ENCODE results near the gene SLC25A29. TPM values are rescaled to one million over a fixed set of nuclear protein-coding genes. Genes with fewer than 3 reads are reported as not detected.
A peak's percentile ranks its signal among the peaks of the same experiment; 100 is the strongest.

The SLC25A29 gene
- total and polyA plus RNA-seq, 2 of the 4 experiments (the other 2 are of a cell fraction): 6.5 to 37.7 TPM

- TF ChIP-seq FOS (IDR thresholded peaks at IDR 0.05; ENCODE audit: low read depth, low read length): no peak
- no peak for TF ChIP-seq BHLHE40 (IDR thresholded peaks at IDR 0.05; ENCODE audit: low read depth, low read length)
- no peak for TF ChIP-seq NFE2L2 (IDR thresholded peaks at IDR 0.05; ENCODE audit: low read depth, low read length)
- peak; percentile 97 for TF ChIP-seq MAZ (IDR thresholded peaks at IDR 0.05; ENCODE audit: borderline replicate concordance, low read depth, low read length)
- TF ChIP-seq POLR2A (IDR thresholded peaks at IDR 0.05; ENCODE audit: low read depth, low read length): peak; percentile 56; the same call in 1 of the 2 replicates
These were observed at the start of gene SLC25A29 (continued) for GRCh38 chr14:100306101-100306997.

GRCh38 chr14:100350986-100351385 is 44.7 kb upstream of the SLC25A29 start:
- H2BK15ac ChIP-seq (ENCODE audit: low read depth, low read length): no peak overlapping the region
- 90% methylated on average over 2 of the region's 5 CpGs; no CpG with 5 or more reads in 1 of the 2 experiments for WGBS, 2 experiments (ENCODE audit: extremely low coverage in 2 of 2, insufficient read length in 1 of 2)
- peaks cover 6% of the 10 kb centered on the region for H4K20me1 ChIP-seq (ENCODE audit: insufficient read depth, low read length)
- H3K4me2 ChIP-seq (ENCODE audit: low read depth, low read length): no peak overlapping the region
- H3K9me3 ChIP-seq (ENCODE audit: control insufficient read depth, insufficient read depth, low read length): no peaks in the 10 kb centered on the region
- dilution Hi-C loops (cut with HindIII; ENCODE audit: low sequenced_read_pairs, unreplicated experiment) (no loop called here), intact Hi-C loops (cut with micrococcal nuclease) (no loop called here), in situ Hi-C loops (cut with MboI; ENCODE audit: low sequenced_read_pairs) (no loop called here)
- H3K27me3 ChIP-seq (ENCODE audit: control insufficient read depth, insufficient read depth, low read length): no peaks in the 10 kb centered on the region
- H2BK5ac ChIP-seq (ENCODE audit: low read depth, low read length, poor library complexity, severe bottlenecking): no peak overlapping the region
- H3K14ac ChIP-seq (replicated peaks; ENCODE audit: low read depth, low read length): no peak overlapping the region
- no peaks in the 10 kb centered on the region; the same call in 1 of the 2 replicates for H3K4me1 ChIP-seq (ENCODE audit: control insufficient read depth, insufficient read depth, low read length)
- no peak overlapping the region for H2BK20ac ChIP-seq (ENCODE audit: low read depth, low read length)
- no peak overlapping the region for H2AK9ac ChIP-seq (replicated peaks; ENCODE audit: low read depth, low read length, poor library complexity)
- no peak for TF ChIP-seq BHLHE40 (IDR thresholded peaks at IDR 0.05; ENCODE audit: low read depth, low read length)
- no peak for TF ChIP-seq NFE2L2 (IDR thresholded peaks at IDR 0.05; ENCODE audit: low read depth, low read length)
- no peak for TF ChIP-seq FOS (IDR thresholded peaks at IDR 0.05; ENCODE audit: low read depth, low read length)
- TF ChIP-seq CHD1 (IDR thresholded peaks at IDR 0.05; ENCODE audit: low read depth, low read length): no peak
- no peak for TF ChIP-seq MXI1 (IDR thresholded peaks at IDR 0.05; ENCODE audit: borderline replicate concordance, low read depth, low read length)
- TF ChIP-seq RFX5 (IDR thresholded peaks at IDR 0.05; ENCODE audit: low read depth, low read length): no peak
- TF ChIP-seq CTCF (conservative IDR thresholded peaks at IDR 0.05; ENCODE audit: low read depth, low read length): no peak
- TF ChIP-seq MAZ (IDR thresholded peaks at IDR 0.05; ENCODE audit: borderline replicate concordance, low read depth, low read length): no peak
- TF ChIP-seq MAFK (IDR thresholded peaks at IDR 0.05; ENCODE audit: low read depth, low read length): no peak
- TF ChIP-seq POLR2A (IDR thresholded peaks at IDR 0.05; ENCODE audit: low read depth, low read length): no peak
- no peak for TF ChIP-seq CEBPB (IDR thresholded peaks at IDR 0.05; ENCODE audit: low read depth, low read length)
- TF ChIP-seq SMC3 (IDR thresholded peaks at IDR 0.05; ENCODE audit: low read depth, low read length): no peak
- no peak for TF ChIP-seq RAD21 (IDR thresholded peaks at IDR 0.05; ENCODE audit: low read length)
- H3K79me1 ChIP-seq (ENCODE audit: low read depth in 1 of 2, low read length in 2 of 2): peaks cover 10 to 57% of the 10 kb centered on the region in 2 experiments
- H3K9ac ChIP-seq (ENCODE audit: low read depth, low read length): no peak overlapping the region
- H2BK120ac ChIP-seq (ENCODE audit: low read depth, low read length): no peak overlapping the region
- BruUV-seq (replicated peaks): no TSS peak
- no peak overlapping the region for H4K5ac ChIP-seq (ENCODE audit: low read depth, low read length)
- ChIA-PET CTCF (no interaction called here), POLR2A (ENCODE audit: unreplicated experiment) (no interaction called here)
- no peak overlapping the region for H3K4me3 ChIP-seq (ENCODE audit: insufficient read depth, low read depth, low read length)
- no peak overlapping the region for H4K91ac ChIP-seq (ENCODE audit: insufficient read depth, low read depth, low read length)
- DNase-seq: no peak
- no peak overlapping the region for H2AK5ac ChIP-seq (ENCODE audit: low read depth, low read length)
- H3K9me1 ChIP-seq (ENCODE audit: insufficient read depth, low read length): peaks cover 17% of the 10 kb centered on the region; the same call in 1 of the 2 replicates
- H3K18ac ChIP-seq (ENCODE audit: low read depth, low read length): no peak overlapping the region
- H4K8ac ChIP-seq (ENCODE audit: low read depth in 2 of 2, low read length in 2 of 2): no peak overlapping the region
- H3K27ac ChIP-seq (ENCODE audit: insufficient read depth, low read length): no peak overlapping the region
- peaks cover 75% of the 10 kb centered on the region for H3K36me3 ChIP-seq (ENCODE audit: control insufficient read depth, insufficient read depth, low read length)
- no peak overlapping the region for H3K23ac ChIP-seq (ENCODE audit: low read depth, low read length)
- H3K56ac ChIP-seq (ENCODE audit: extremely low read depth, insufficient read depth, low read length): no peak overlapping the region
- no peak for ATAC-seq (ENCODE audit: low read depth)
- H2AFZ ChIP-seq (replicated peaks; ENCODE audit: low read length, poor library complexity): no peak overlapping the region
- H3K4ac ChIP-seq (ENCODE audit: low read depth, low read length): no peak overlapping the region

Measured in IMR-90 (cell line).